Measurements from ENCODE around the gene IYD.

DNA sequence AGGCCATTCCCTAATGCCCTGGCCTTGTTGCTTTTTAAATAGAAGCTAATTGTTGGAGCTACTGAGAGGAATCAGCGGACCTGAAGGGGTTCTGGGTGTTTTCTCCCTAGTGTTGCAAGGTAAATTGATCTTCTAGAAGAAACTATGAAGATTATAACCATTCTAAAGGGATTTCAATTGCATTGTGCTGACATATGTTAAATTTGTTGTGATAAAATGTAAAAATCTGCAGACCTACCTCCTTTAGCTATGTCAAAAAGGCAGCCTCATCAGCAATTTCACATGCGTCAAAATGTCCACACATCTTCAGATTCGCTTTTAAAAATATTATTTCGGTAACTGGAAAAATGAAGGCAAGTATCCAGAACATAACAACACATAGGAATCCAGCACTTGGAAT is 44.4 kb downstream of the IYD start:
- no peak for TF ChIP-seq CTCF (IDR thresholded peaks at IDR 0.05; ENCODE audit: low read depth, low read length)
- no peak for TF ChIP-seq EZH2phosphoT487 (IDR thresholded peaks at IDR 0.05; ENCODE audit: low read depth)

Measured in OCI-LY3 (cell line).